H9 (cell line): ENCODE results near the gene C17orf107. TPM values are rescaled to one million over a fixed set of nuclear protein-coding genes. Genes with fewer than 3 reads are reported as not detected.
A peak's percentile ranks its signal among the peaks of the same experiment; 100 is the strongest.

Experiments used
- DNase-seq: peaks from one replicate; pipeline ENCODE4 v3.0.0-alpha.2; 2017
- H2AFZ ChIP-seq: one replicate; pipeline ENCODE4 v1.6.1; 2013; ENCODE audit warnings: mild to moderate bottlenecking, low read length, control low read depth, moderate library complexity
- H2AK5ac ChIP-seq: 2 replicates; pipeline ENCODE4 v1.6.1; 2013; ENCODE audit warnings: low read length, control low read depth, mixed read lengths; ENCODE audit not compliant: insufficient read length
- H2BK120ac ChIP-seq: one replicate; pipeline ENCODE4 v1.6.1; 2013; ENCODE audit warnings: low read depth, mild to moderate bottlenecking, low read length, control low read depth, inconsistent platforms; ENCODE audit not compliant: poor library complexity, severe bottlenecking
- H2BK12ac ChIP-seq: 2 replicates; pipeline ENCODE4 v1.6.1; 2013; ENCODE audit warnings: low read length, control low read depth, mixed read lengths, low read depth; ENCODE audit not compliant: insufficient read length
- H2BK15ac ChIP-seq: 2 replicates; pipeline ENCODE4 v1.6.1; 2013; ENCODE audit warnings: low read depth, low read length, control low read depth
- H2BK20ac ChIP-seq: one replicate; pipeline ENCODE4 v1.6.1; 2013; ENCODE audit warnings: low read depth, mild to moderate bottlenecking, low read length, control low read depth, inconsistent platforms; ENCODE audit not compliant: poor library complexity, severe bottlenecking
- H2BK5ac ChIP-seq: 2 replicates; pipeline ENCODE4 v1.6.1; 2013; ENCODE audit warnings: low read length, control low read depth, mixed read lengths; ENCODE audit not compliant: insufficient read length
- H3K14ac ChIP-seq: 2 replicates; pipeline ENCODE4 v1.6.1; 2013; ENCODE audit warnings: low read length, control low read depth; ENCODE audit not compliant: insufficient read depth
- H3K18ac ChIP-seq: 2 replicates; pipeline ENCODE4 v1.6.1; 2013; ENCODE audit warnings: low read depth, mild to moderate bottlenecking, mixed read lengths, low read length, control low read depth; ENCODE audit not compliant: insufficient read length
- H3K23ac ChIP-seq: 2 replicates; pipeline ENCODE4 v1.6.1; 2013; ENCODE audit warnings: low read length, control low read depth, mixed read lengths, low read depth; ENCODE audit not compliant: insufficient read length
- H3K23me2 ChIP-seq: 2 replicates; pipeline ENCODE4 v1.6.1; 2013; ENCODE audit warnings: low read depth, mild to moderate bottlenecking, mixed read lengths, low read length, control low read depth; ENCODE audit not compliant: insufficient read length, poor library complexity, severe bottlenecking
- H3K27ac ChIP-seq: 2 replicates; pipeline ENCODE4 v1.5.1; 2013; ENCODE audit warnings: low read length, control low read depth, mixed read lengths, low read depth; ENCODE audit not compliant: insufficient read length
- H3K27me3 ChIP-seq: 2 replicates; pipeline ENCODE4 v1.6.1; 2013; ENCODE audit warnings: low read length, control low read depth, inconsistent platforms; ENCODE audit not compliant: insufficient read depth
- H3K4ac ChIP-seq: 2 replicates; pipeline ENCODE4 v1.6.1; 2013; ENCODE audit warnings: low read depth, mild to moderate bottlenecking, control low read depth, inconsistent platforms, low read length, moderate library complexity
- H3K4me1 ChIP-seq: 2 replicates; pipeline ENCODE4 v1.6.1; 2013; ENCODE audit warnings: low read length, control low read depth, inconsistent platforms; ENCODE audit not compliant: insufficient read depth
- H3K4me2 ChIP-seq: 2 replicates; pipeline ENCODE4 v1.6.1; 2013; ENCODE audit warnings: low read length, control low read depth, mixed read lengths; ENCODE audit not compliant: insufficient read length, insufficient read depth
- H3K56ac ChIP-seq: 2 replicates; pipeline ENCODE4 v1.6.1; 2013; ENCODE audit warnings: low read depth, mild to moderate bottlenecking, mixed read lengths, low read length, control low read depth; ENCODE audit not compliant: insufficient read length
- H3K79me1 ChIP-seq: 2 replicates; pipeline ENCODE4 v1.6.1; 2013; ENCODE audit warnings: low read depth, mild to moderate bottlenecking, moderate library complexity, low read length, control low read depth, inconsistent platforms; ENCODE audit not compliant: insufficient read depth, poor library complexity, severe bottlenecking
- H3K79me2 ChIP-seq: 2 replicates; pipeline ENCODE4 v1.6.1; 2013; ENCODE audit warnings: low read length, control low read depth, inconsistent platforms; ENCODE audit not compliant: insufficient read depth
- H3K9ac ChIP-seq: 2 replicates; pipeline ENCODE4 v1.6.1; 2013; ENCODE audit warnings: low read length, control low read depth, mixed read lengths; ENCODE audit not compliant: insufficient read length; ENCODE audit errors: extremely low read depth
- H3K9me3 ChIP-seq: one replicate; pipeline ENCODE4 v1.6.1; 2013; ENCODE audit warnings: low read depth, low read length, inconsistent platforms; ENCODE audit not compliant: control insufficient read depth
- H3T11ph ChIP-seq: one replicate; pipeline ENCODE4 v1.6.1; 2013; ENCODE audit warnings: mild to moderate bottlenecking, low read length, control low read depth, inconsistent platforms
- H4K20me1 ChIP-seq: one replicate; pipeline ENCODE4 v1.6.1; 2013; ENCODE audit not compliant: control insufficient read depth, insufficient read length, insufficient read depth
- H4K5ac ChIP-seq: 2 replicates; pipeline ENCODE4 v1.6.1; 2013; ENCODE audit warnings: low read depth, mild to moderate bottlenecking, mixed read lengths, low read length, control low read depth; ENCODE audit not compliant: insufficient read length
- H4K8ac ChIP-seq: replicated peaks from 2 replicates; pipeline ENCODE4 v1.6.1; 2013; ENCODE audit warnings: low read length, control low read depth, mixed read lengths, low read depth; ENCODE audit not compliant: insufficient read length
- H4K91ac ChIP-seq: 2 replicates; pipeline ENCODE4 v1.6.1; 2013; ENCODE audit warnings: low read depth, mild to moderate bottlenecking, moderate library complexity, mixed read lengths, low read length, control low read depth; ENCODE audit not compliant: insufficient read length
- H3K27ac Mint-ChIP-seq, 3 experiments: 2 replicates in 2 of 3; 3 replicates in 1 of 3; pipeline ENCODE4 v1.8.0; 2020 to 2021; ENCODE audit warnings: mixed read lengths in 3 of 3, mild to moderate bottlenecking in 1 of 3, moderate library complexity in 1 of 3
- H3K27me3 Mint-ChIP-seq: 2 replicates; pipeline ENCODE4 v1.8.0; 2021; ENCODE audit warnings: low read depth, mild to moderate bottlenecking, moderate library complexity, mixed read lengths
- H3K36me3 Mint-ChIP-seq, 3 experiments: 2 replicates in 2 of 3; 3 replicates in 1 of 3; pipeline ENCODE4 v1.8.0; 2020 to 2021; ENCODE audit warnings: low read depth in 3 of 3, mixed read lengths in 3 of 3; ENCODE audit not compliant: insufficient read depth in 1 of 3
- H3K4me1 Mint-ChIP-seq, 2 experiments: 2 replicates each; pipeline ENCODE4 v1.8.0; 2020; ENCODE audit warnings: mixed read lengths in 2 of 2
- H3K4me3 Mint-ChIP-seq, 2 experiments: 2 replicates in 1 of 2; 3 replicates in 1 of 2; pipeline ENCODE4 v1.8.0; 2020 to 2021; ENCODE audit warnings: mild to moderate bottlenecking in 2 of 2, mixed read lengths in 2 of 2, moderate library complexity in 1 of 2
- H3K9me3 Mint-ChIP-seq, 2 experiments: 2 replicates in 1 of 2; 3 replicates in 1 of 2; pipeline ENCODE4 v1.8.0; 2020; ENCODE audit warnings: mild to moderate bottlenecking in 2 of 2, mixed read lengths in 2 of 2, moderate library complexity in 1 of 2
- CTCF ChIP-seq: fragments of 200-600 bp; sonication (generic); conservative IDR thresholded peaks from 3 replicates; pipeline ENCODE4 v1.8.0; 2021; ENCODE audit warnings: antibody characterized with exemption, mild to moderate bottlenecking
- WGBS: extraction: QIAGEN DNeasy Blood & Tissue Kit; methylation state at CpG from one replicate; pipeline ENCODE4 v1.1.7; 2013; ENCODE audit warnings: missing lambda C conversion rate, low lambda C conversion rate, mixed read lengths; ENCODE audit not compliant: insufficient read length; ENCODE audit errors: extremely low coverage; 5-methylcytosine and 5-hydroxymethylcytosine counted together
- total RNA-seq: library from RNA; stranded (reverse); gene quantifications from 2 replicates; pipeline ENCODE4 v1.2.1, GENCODE V29; 2021

Gene C17orf107
- total RNA-seq, 1 experiment from 2014 or later, result 4.4 TPM

DNA sequence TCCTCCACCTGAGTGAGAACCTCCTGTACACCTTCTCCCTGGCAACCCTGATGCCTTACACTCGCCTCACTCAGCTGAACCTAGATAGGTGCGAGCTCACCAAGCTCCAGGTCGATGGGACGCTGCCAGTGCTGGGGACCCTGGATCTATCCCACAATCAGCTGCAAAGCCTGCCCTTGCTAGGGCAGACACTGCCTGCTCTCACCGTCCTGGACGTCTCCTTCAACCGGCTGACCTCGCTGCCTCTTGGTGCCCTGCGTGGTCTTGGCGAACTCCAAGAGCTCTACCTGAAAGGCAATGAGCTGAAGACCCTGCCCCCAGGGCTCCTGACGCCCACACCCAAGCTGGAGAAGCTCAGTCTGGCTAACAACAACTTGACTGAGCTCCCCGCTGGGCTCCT, 33.4 kb downstream of the C17orf107 start:
- Histone ChIP-seq H2AFZ (no peak overlapping the region), H4K91ac (no peak overlapping the region), H3K18ac (no peak overlapping the region), H3T11ph (no peak overlapping the region), H3K27me3 (no peaks in the 10 kb centered on the region), H3K23me2 (no peaks in the 10 kb centered on the region), H4K5ac (no peak overlapping the region), H3K14ac (no peak overlapping the region), H3K4me2 (no peak overlapping the region), H3K9ac (no peak overlapping the region), H4K8ac (no peak overlapping the region), H3K4ac (no peak overlapping the region), H2BK120ac (no peak overlapping the region), H2BK15ac (no peak overlapping the region), H3K56ac (no peak overlapping the region), H3K4me1 (no peaks in the 10 kb centered on the region), H4K20me1 (peaks cover 3% of the 10 kb centered on the region), H3K23ac (no peak overlapping the region), H3K9me3 (no peaks in the 10 kb centered on the region), H3K27ac (no peak overlapping the region), H2BK12ac (no peak overlapping the region), H2BK20ac (no peak overlapping the region), H2AK5ac (no peak overlapping the region), H2BK5ac (no peak overlapping the region), H3K79me1 (no peaks in the 10 kb centered on the region), H3K79me2 (no peaks in the 10 kb centered on the region)
- H3K27ac Mint-ChIP-seq, result peak overlapping the region in 1 of 3 experiments; percentile 87; a peak in 1 of 7 replicates
- no peaks in the 10 kb centered on the region; the same call in 1 of the 2 replicates for H3K27me3 Mint-ChIP-seq
- H3K4me3 Mint-ChIP-seq, result no peak overlapping the region
- H3K9me3 Mint-ChIP-seq, result no peaks in the 10 kb centered on the region
- peaks cover 11 to 45% (median 23%) of the 10 kb centered on the region in 3 experiments for H3K36me3 Mint-ChIP-seq
- WGBS, result no CpG with 5 or more reads among the region's 12 CpGs
- no peak for DNase-seq
- no peak for TF ChIP-seq CTCF
- H3K4me1 Mint-ChIP-seq, result peaks cover 16 to 19% of the 10 kb centered on the region in 2 experiments
